A549 (cell line): ENCODE results near the gene TUBD1.

Source experiments
- BCL3 ChIP-seq: fragments of >200 bp; sonication (Bioruptor Twin); formaldehyde crosslinking; IDR thresholded peaks from 3 replicates; pipeline ENCODE4 v1.6.1; 2016
- CEBPB ChIP-seq, 2 experiments: fragments of >200 bp in 1 of 2; sonication (Bioruptor Twin) in 1 of 2; formaldehyde crosslinking in 1 of 2; IDR thresholded peaks; 2 replicates each; pipeline ENCODE4 v1.6.1; 2012 to 2016
- CHD2 ChIP-seq: fragments of 150-350 bp; IDR thresholded peaks from 2 replicates; pipeline ENCODE4 v1.6.1; 2014; ENCODE audit warnings: low read length; ENCODE audit not compliant: partially characterized antibody
- E2F6 ChIP-seq: IDR thresholded peaks from 2 replicates; pipeline ENCODE4 v1.6.1; 2012; ENCODE audit warnings: low read depth, borderline replicate concordance
- EP300 ChIP-seq, 2 experiments: fragments of >200 bp; sonication (Bioruptor Twin); formaldehyde crosslinking; IDR thresholded peaks; 2 replicates in 1 of 2; 3 replicates in 1 of 2; pipeline ENCODE4 v1.6.1; 2016 to 2017
- FOSL2 ChIP-seq, 2 experiments: fragments of 450-650 bp in 1 of 2; fragments of >200 bp in 1 of 2; sonication (Bioruptor Twin) in 1 of 2; formaldehyde crosslinking; IDR thresholded peaks; 2 replicates each; pipeline versions ENCODE4 v1.5.0 to v1.6.1; 2016 to 2020; ENCODE audit warnings: mild to moderate bottlenecking in 1 of 2, moderate library complexity in 1 of 2
- HDAC2 ChIP-seq: fragments of 200-600 bp; sonication (generic); IDR thresholded peaks from 2 replicates; pipeline ENCODE4 v1.6.1; 2016
- JUN ChIP-seq, 2 experiments: fragments of >200 bp; sonication (Bioruptor Twin); formaldehyde crosslinking; IDR thresholded peaks; 2 replicates in 1 of 2; 3 replicates in 1 of 2; pipeline ENCODE4 v1.6.1; 2016 to 2017
- KDM1A ChIP-seq: fragments of 200-600 bp; sonication (generic); IDR thresholded peaks from 2 replicates; pipeline ENCODE4 v1.6.1; 2016; ENCODE audit warnings: low read depth, mild to moderate bottlenecking
- POLR2A ChIP-seq: IDR thresholded peaks from 2 replicates; pipeline ENCODE4 v1.6.1; 2012; ENCODE audit warnings: mild to moderate bottlenecking, low read length
- RAD21 ChIP-seq, 2 experiments: fragments of >200 bp in 1 of 2; sonication (Bioruptor Twin) in 1 of 2; formaldehyde crosslinking in 1 of 2; IDR thresholded peaks in 1 of 2; conservative IDR thresholded peaks in 1 of 2; 2 replicates in 1 of 2; 3 replicates in 1 of 2; pipeline ENCODE4 v1.6.1; 2012 to 2018; ENCODE audit warnings: inconsistent platforms in 1 of 2
- SMC3 ChIP-seq: fragments of >200 bp; sonication (Bioruptor Twin); formaldehyde crosslinking; IDR thresholded peaks from 3 replicates; pipeline ENCODE4 v1.6.1; 2018; ENCODE audit warnings: inconsistent platforms
- SREBF2 ChIP-seq: fragments of 450-650 bp; IDR thresholded peaks from 2 replicates; pipeline ENCODE4 v1.6.1; 2014; ENCODE audit warnings: mild to moderate bottlenecking, moderate library complexity
- TF ChIP-seq, protein P1 (sequence below): fragments of >200 bp; sonication (Bioruptor Twin); formaldehyde crosslinking; IDR thresholded peaks from 3 replicates; pipeline ENCODE4 v1.5.1; 2016

DNA sequence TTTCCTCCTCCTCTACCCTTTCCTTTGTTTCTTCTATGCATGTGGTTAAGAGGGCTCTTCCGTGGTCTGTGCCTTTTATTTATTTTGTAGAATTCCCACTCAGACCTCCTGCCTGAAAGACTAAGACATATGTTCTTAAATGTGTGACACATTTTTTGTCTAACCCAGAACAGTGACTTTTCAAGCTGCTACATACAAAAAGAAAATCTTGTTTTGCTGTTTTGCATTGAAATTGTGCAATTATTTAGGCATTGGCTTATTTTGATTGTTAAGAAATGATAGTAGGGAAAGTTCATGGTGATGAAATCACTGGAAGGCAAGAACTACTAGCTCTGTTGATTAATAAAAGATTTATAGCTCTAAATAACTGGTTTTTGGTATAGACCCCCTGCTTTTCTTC lies 76.8 kb downstream of the TUBD1 start:
- TF ChIP-seq, protein P1, sequence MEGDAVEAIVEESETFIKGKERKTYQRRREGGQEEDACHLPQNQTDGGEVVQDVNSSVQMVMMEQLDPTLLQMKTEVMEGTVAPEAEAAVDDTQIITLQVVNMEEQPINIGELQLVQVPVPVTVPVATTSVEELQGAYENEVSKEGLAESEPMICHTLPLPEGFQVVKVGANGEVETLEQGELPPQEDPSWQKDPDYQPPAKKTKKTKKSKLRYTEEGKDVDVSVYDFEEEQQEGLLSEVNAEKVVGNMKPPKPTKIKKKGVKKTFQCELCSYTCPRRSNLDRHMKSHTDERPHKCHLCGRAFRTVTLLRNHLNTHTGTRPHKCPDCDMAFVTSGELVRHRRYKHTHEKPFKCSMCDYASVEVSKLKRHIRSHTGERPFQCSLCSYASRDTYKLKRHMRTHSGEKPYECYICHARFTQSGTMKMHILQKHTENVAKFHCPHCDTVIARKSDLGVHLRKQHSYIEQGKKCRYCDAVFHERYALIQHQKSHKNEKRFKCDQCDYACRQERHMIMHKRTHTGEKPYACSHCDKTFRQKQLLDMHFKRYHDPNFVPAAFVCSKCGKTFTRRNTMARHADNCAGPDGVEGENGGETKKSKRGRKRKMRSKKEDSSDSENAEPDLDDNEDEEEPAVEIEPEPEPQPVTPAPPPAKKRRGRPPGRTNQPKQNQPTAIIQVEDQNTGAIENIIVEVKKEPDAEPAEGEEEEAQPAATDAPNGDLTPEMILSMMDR: no peak
- TF ChIP-seq SREBF2 (no peak), HDAC2 (no peak), SMC3 (no peak), RAD21 (conservative IDR thresholded peaks at IDR 0.05 in 1 of 2, IDR thresholded peaks at IDR 0.05 in 1 of 2) (no peak), EP300 (IDR thresholded peaks at IDR 0.05) (no peak), POLR2A (no peak), E2F6 (no peak), CHD2 (no peak), BCL3 (no peak), CEBPB (IDR thresholded peaks at IDR 0.05) (peak; percentile 54; a peak in 2 of 4 replicates), KDM1A (no peak), FOSL2 (IDR thresholded peaks at IDR 0.05) (no peak), FOSL2 (CRISPR knock-in tag; IDR thresholded peaks at IDR 0.05) (no peak), JUN (IDR thresholded peaks at IDR 0.05) (no peak)
